Renal cortical epithelial cell (primary cell): Measurements from ENCODE around the gene FAM133A. TPM values are rescaled to one million over a fixed set of nuclear protein-coding genes. Genes with fewer than 3 reads are reported as not detected.

ENCODE experiments used
- DNase-seq: peaks from one replicate; pipeline ENCODE4 v3.0.0-alpha.2; 2011; ENCODE audit warnings: low read depth
- total RNA-seq: library from RNA; depleted of rRNA; stranded (reverse); fragments of >200 nt; gene quantifications from 2 replicates; pipeline ENCODE4 v1.2.3, GENCODE V29; 2014

Gene FAM133A
- total RNA-seq: 0.05 TPM in 1 of 2 replicates, not detected in the other

GRCh38 chrX:93673869-93674271, at the start of gene FAM133A:
TSS of gene FAM133A (plus strand) at chrX:93674206. CDS start at chrX:93709420, 35,214 bp downstream.
- peak; percentile 7 for DNase-seq

DNA sequence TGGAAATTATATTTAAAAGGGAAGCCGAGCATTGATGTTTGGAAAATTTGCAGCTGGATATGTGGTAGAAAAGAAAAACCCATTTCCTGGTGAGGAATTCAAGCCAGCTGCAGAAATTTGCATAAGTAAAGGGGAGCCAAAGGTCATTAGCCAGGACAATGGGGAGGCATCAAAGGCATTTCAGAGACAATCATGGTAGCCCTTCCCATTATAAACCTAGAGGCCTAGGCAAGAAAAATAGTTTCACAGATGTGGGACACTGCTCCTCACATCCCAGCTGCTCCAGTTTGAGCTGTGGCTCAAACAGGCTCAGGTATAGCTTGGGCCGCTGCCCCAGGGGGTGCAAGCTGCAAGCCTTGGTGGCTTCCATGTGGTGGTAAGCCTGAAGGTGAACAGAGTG, 36.4 kb upstream of the FAM133A start:
- no peak for DNase-seq

- DNase-seq: no peak
Observed at GRCh38 chrX:93649381-93649780, 24.6 kb upstream of the FAM133A start.

DNA sequence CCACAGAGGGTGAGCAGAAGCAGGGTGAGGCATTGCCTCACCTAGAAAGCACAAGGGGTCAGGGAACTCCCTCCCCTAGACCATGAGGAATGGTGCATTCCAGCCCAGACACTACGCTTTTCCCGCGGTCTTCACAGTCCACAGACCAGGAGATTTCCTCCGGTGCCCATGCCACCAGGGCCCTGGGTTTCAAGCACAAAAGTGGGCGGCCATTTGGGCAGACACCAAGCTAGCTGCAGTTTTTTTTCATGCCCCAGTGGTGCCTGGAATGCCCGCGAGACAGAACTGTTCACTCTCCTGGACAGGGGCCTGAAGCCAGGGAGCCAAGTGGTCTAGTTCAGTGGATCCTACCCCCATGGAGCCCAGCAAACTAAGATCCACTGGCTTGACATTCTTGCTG, 13.4 kb upstream of the FAM133A start:
- no peak for DNase-seq

DNA sequence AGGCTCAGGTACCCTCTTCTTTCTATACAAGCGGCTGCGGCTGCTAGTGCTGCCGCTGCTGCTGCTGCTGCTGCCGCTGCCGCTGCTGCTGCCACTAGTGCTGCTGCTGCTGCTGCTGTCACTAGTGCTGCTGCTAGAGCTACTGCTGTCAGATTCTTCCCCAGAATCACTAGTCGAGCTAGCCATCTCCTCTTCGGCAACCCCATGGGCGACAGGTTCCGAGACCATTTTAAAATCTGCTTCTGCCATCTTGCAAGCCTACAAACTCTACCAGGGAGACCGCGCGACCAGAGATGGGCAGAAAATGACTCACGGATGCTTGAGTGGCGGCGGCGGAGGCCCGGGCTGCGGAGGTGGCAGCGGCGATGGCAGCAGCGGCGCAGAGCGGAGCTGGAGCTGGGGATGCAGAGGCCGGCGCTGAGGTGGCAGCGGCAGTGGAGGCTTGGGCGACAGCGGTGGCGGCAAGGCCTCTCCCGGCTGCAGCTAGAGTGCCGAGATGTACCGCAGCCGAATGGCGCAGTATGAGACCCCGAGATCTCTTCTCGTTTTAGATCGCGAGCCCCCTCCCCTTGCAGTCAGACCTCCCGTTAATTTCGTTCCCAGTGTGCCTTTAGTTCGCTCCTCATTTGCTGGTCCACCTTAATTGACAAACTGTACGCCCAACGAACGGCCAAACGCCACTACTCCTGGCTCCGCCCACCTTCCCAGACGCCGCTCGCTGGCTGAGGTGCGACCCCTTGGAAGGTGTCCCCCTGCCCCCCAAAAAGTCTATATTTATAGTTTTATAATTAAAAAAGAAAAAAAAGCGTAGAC, 744 bp upstream of the FAM133A start, which contains the start of gene NAP1L3:
TSS of gene NAP1L3 (minus strand) at position 523 of the 813 bp plus-strand sequence. CDS start at position 249, 274 bp downstream.
- peak; percentile 49 for DNase-seq

- DNase-seq: no peak
Observed at GRCh38 chrX:93695981-93696380, 22.0 kb downstream of the FAM133A start.

GRCh38 chrX:93703701-93704100, 29.7 kb downstream of the FAM133A start:
- no peak for DNase-seq

- DNase-seq: no peak
Observed at GRCh38 chrX:93711076-93711475, 37.1 kb downstream of the FAM133A start.

DNA sequence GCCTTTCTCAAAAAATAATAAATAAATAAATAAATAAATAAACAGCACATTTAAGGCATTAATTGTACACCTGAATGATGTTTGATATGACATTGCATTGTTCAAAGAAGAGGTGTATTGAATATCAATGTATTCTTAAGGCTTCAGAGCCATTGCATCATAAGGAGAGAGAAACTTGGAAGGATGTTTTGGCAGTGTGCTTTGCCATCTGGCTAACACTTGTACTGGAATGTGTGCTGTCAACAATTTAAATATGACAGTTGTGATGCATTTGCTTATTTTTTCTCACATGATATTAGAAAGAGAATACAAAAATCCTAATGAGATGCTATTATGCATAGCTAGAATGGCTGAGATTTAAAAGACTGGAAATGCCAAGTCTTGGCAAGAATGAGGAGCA, 67.8 kb downstream of the FAM133A start:
- DNase-seq: no peak

DNA sequence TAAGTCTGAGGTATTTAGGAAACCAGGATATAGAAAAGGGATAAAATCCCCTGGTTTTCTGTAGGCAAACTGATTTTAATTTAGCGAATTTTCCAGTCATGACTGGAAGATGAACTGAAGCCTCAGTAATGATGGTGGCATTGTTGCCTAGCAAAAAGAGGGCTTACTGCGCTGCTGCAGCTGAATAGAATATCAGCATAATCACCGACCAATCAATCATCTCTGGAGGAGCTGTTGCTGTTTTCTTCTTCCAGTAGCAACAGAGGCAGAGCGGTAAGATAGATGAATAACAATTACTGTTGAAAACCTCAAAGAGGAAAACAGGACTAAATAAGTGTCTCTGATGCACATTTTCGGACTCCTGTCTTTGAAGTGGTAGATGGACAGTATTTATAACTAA, 86.2 kb downstream of the FAM133A start:
- no peak for DNase-seq

Other genes starting within 250 kb of the FAM133A start
- gene NAP1L3, start 628 bp upstream of the FAM133A start, total RNA-seq: 1.2 and 3.1 TPM in 2 replicates